AG09319 (cell line): Measurements from ENCODE around the gene MTMR10.
A peak's percentile ranks its signal among the peaks of the same experiment; 100 is the strongest.

ENCODE experiments used
- DNase-seq: peaks from one replicate; pipeline ENCODE4 v3.0.0-alpha.2; 2010; ENCODE audit warnings: low read depth; ENCODE audit errors: extremely low read depth
- CTCF ChIP-seq: IDR thresholded peaks from 2 replicates; pipeline ENCODE4 v1.5.1; 2011; ENCODE audit warnings: low read depth, mild to moderate bottlenecking, inconsistent platforms, low read length, moderate library complexity

The MTMR10 gene, protein sequence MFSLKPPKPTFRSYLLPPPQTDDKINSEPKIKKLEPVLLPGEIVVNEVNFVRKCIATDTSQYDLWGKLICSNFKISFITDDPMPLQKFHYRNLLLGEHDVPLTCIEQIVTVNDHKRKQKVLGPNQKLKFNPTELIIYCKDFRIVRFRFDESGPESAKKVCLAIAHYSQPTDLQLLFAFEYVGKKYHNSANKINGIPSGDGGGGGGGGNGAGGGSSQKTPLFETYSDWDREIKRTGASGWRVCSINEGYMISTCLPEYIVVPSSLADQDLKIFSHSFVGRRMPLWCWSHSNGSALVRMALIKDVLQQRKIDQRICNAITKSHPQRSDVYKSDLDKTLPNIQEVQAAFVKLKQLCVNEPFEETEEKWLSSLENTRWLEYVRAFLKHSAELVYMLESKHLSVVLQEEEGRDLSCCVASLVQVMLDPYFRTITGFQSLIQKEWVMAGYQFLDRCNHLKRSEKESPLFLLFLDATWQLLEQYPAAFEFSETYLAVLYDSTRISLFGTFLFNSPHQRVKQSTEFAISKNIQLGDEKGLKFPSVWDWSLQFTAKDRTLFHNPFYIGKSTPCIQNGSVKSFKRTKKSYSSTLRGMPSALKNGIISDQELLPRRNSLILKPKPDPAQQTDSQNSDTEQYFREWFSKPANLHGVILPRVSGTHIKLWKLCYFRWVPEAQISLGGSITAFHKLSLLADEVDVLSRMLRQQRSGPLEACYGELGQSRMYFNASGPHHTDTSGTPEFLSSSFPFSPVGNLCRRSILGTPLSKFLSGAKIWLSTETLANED

DNA sequence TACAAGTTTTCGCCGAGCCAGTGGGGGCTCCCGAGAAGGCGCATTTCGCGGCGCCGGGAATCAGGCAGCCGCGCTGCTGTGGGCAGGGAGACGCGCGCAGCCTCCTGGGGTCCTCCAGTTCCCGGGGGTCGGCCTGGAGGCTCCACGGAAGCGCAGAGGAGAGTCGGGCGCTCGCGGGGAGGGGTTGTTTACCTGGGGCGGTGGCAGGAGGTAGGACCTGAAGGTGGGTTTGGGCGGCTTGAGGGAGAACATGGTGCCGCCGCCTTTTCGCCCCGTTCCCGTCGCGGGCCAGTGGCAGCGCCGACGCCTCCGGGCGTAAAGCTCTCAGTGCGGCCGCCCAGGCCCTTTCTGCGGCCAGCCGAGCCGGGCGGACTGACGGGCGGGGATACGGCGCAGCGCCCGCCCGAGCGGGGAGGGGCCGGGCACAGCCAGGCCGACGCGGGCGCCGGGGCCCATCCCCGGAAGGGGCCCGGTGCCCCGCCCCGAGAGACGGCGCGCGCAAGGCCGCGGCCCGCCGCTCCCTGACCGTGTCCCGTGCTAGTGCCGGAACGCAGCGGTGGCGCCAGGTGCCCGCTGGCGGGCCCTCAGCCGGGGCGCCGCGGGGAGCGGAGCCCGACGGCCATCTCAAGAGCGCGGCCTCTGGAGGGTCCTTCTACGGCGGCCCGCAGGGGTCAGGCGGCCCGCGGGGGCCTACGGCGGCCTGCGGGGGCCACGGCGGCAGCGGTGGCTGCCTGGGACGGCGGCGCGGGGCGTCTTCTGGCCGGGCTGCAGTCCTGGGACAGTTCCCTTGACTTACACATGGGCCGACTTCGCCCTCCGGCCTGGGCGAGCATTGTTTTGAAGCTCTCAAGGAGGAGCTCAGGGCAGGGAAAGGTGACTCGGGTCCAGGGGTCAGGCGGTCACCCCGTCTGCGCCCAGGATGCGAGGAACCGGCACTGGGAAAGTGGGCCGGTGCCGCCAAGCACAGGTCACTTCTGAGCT is at the start of gene MTMR10:
MTMR10 (minus strand) TSS at position 374 of the 981 bp plus-strand sequence; CDS start at position 252, 122 bp downstream.
- peak; percentile 53 for DNase-seq

DNA sequence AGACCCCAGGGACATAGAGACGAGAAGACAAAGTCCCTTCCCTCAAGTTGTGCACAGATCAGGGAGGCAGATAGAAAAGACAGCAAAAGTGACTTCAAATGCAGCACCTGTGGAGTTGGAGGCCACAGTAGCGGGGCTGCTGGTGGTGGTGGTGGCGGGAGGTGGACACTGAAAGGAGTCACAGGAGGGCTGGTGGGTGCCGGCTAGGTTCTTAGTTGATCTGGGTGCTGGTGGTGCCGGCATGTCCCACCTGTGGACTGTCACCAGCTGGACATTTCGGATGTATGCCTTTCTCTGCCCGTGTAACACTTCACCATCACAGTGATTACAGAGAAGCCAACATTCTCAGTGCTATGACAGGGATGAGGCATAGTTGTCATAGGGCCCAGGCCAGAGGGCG is 49.2 kb upstream of the MTMR10 start:
- no peak for DNase-seq
- no peak for TF ChIP-seq CTCF

More for the DNA sequence above, at the start of gene MTMR10:
- TF ChIP-seq CTCF, result no peak; the same call in 1 of the 2 replicates

DNA sequence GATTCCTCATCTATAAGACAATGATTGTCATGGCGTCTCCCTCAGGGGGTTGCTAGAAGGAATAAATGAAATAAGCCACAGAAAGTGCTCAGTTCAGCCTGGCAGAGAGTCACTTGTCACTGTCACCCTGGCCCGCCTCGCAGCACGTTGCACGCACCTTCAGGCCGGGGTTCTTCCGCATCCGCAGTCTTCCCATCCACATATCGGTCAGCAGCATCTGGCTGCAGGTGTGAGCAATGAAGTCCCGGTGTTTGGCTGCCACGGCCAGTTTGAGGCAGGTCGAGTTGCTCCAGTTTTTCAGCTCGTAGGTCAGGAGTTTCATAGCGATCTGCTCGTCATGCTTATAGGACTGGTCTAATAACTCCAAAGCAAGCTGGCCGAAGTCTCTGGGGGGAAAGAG is 48.5 kb upstream of the MTMR10 start:
- no peak for TF ChIP-seq CTCF
- no peak for DNase-seq

DNA sequence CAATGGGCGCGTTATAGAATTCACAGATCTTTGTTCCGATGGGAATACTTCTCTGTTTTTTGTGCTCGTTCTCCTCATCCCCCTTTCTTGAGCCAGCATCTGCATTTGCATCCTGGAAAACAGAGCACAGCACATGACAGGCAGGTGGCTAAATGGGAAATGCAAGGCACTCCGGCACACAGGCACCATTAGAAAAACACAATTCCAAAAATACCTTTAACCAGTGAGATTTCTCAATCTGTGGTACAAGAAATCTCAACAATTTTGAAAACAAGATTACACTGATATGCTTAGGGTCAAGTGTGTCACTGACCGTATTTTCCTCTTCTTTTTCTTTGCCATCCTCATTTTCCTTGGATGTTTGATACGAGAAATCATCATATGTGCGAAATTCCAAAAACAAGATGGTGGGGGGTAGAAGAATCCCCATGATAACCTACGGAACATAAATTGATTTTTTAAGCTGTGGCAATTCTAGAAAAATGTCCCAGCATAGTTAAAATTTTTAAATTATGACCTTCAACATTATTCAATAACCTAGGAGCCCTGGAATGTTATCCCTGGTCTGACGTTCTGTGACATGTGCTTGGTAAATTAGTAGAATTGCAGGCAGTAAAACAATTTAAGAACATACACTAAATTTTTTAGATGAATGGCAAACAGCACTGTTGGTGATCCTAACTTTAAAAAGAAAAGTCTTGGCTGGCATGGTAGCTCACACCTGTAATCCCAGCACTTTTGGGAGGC is 46.5 kb upstream of the MTMR10 start:
- TF ChIP-seq CTCF, result no peak
- DNase-seq, result no peak

GRCh38 chr15:31036783-31037182 is 45.4 kb upstream of the MTMR10 start:
- no peak for TF ChIP-seq CTCF
- no peak for DNase-seq

- TF ChIP-seq CTCF, result no peak
- no peak for DNase-seq
Observed at GRCh38 chr15:31035610-31036009, 44.2 kb upstream of the MTMR10 start.
